Gastrocnemius medialis (tissue), 4 donors: ENCODE data around the gene LAMA3. TPM values are rescaled to one million over a fixed set of nuclear protein-coding genes. Genes with fewer than 3 reads are reported as not detected.

ENCODE experiments used
- ATAC-seq, 2 donors: fragments of 150-250 bp; one replicate each; pipeline ENCODE4 v1.9.1; 2016
- DNase-seq, 2 donors: peaks; one replicate each; pipeline ENCODE4 v3.0.0-alpha.2; 2019
- H3K27ac ChIP-seq, 4 donors: fragments of 200-600 bp; sonication (generic); 1 replicate in 1 of 4; 2 replicates in 3 of 4; pipeline ENCODE4 v1.5.1; 2016 to 2018; ENCODE audit warnings: mild to moderate bottlenecking in 2 of 4, moderate library complexity in 1 of 4
- H3K27me3 ChIP-seq, 3 donors: fragments of 200-600 bp; sonication (generic) in 2 of 3; 1 replicate in 1 of 3; 2 replicates in 2 of 3; pipeline versions ENCODE4 v1.5.1 to v1.6.0; 2016 to 2019; ENCODE audit warnings: mild to moderate bottlenecking in 1 of 3, moderate library complexity in 1 of 3
- H3K36me3 ChIP-seq, 2 donors: fragments of 200-600 bp; sonication (generic) in 1 of 2; one replicate each; pipeline ENCODE4 v1.5.1; 2017 to 2018
- H3K4me1 ChIP-seq, 2 donors: fragments of 200-600 bp; sonication (generic) in 1 of 2; one replicate each; pipeline ENCODE4 v1.5.1; 2016 to 2017; ENCODE audit warnings: mild to moderate bottlenecking in 2 of 2
- H3K4me3 ChIP-seq, 4 donors: fragments of 200-600 bp; sonication (generic) in 3 of 4; 1 replicate in 1 of 4; 2 replicates in 3 of 4; pipeline ENCODE4 v1.5.1; 2016 to 2019; ENCODE audit warnings: mild to moderate bottlenecking in 2 of 4
- H3K9me3 ChIP-seq, 3 donors: fragments of 200-600 bp; sonication (generic) in 2 of 3; 1 replicate in 1 of 3; 2 replicates in 2 of 3; pipeline ENCODE4 v1.5.1; 2016 to 2019
- POLR2A ChIP-seq, 2 donors: fragments of 450-650 bp; IDR thresholded peaks; one replicate each; pipeline ENCODE4 v1.6.1; 2017; ENCODE audit warnings: antibody characterized with exemption in 2 of 2, mild to moderate bottlenecking in 2 of 2, moderate library complexity in 2 of 2
- in situ Hi-C, 4 donors: fragments of 200-750 bp; cut with MboI; loops; one replicate each; pipeline versions ENCODE4 v1.15.0 to v1.8.0; 2017; ENCODE audit warnings: low sequenced_read_pairs in 4 of 4
- intact Hi-C: fragments of 100-400 bp; cut with DNase I; formaldehyde crosslinking; loops from one replicate; pipeline ENCODE4 v1.15.1; 2023; ENCODE audit warnings: low total_unique reads
- total RNA-seq, 4 donors: library from RNA; depleted of rRNA; stranded (reverse); fragments of >200 nt; gene quantifications; one replicate each; pipeline versions ENCODE4 v1.1.0 to v1.2.3, GENCODE V29; 2016
- TF ChIP-seq, protein P1 (sequence below), 5 experiments: fragments of 450-650 bp in 3 of 5; fragments of 200-600 bp in 2 of 5; sonication (generic) in 2 of 5; IDR thresholded peaks in 4 of 5; conservative IDR thresholded peaks in 1 of 5; 1 replicate in 4 of 5; 2 replicates in 1 of 5; pipeline ENCODE4 v1.5.1; 2016 to 2019; ENCODE audit warnings: antibody characterized with exemption in 5 of 5, mild to moderate bottlenecking in 3 of 5, moderate library complexity in 3 of 5

Gene LAMA3
- total RNA-seq, 4 donors from 2014 or later: 1.1 to 5.3 (median 2.1) TPM

- DNase-seq (no peak), ATAC-seq (no peak)
- Histone ChIP-seq H3K27ac (no peak overlapping the region), H3K36me3 (no peaks in the 10 kb centered on the region), H3K4me1 (no peaks in the 10 kb centered on the region), H3K4me3 (no peak overlapping the region), H3K27me3 (no peaks in the 10 kb centered on the region), H3K9me3 (no peaks in the 10 kb centered on the region)
- no peak for TF ChIP-seq POLR2A (IDR thresholded peaks at IDR 0.05)
- TF ChIP-seq, protein P1, sequence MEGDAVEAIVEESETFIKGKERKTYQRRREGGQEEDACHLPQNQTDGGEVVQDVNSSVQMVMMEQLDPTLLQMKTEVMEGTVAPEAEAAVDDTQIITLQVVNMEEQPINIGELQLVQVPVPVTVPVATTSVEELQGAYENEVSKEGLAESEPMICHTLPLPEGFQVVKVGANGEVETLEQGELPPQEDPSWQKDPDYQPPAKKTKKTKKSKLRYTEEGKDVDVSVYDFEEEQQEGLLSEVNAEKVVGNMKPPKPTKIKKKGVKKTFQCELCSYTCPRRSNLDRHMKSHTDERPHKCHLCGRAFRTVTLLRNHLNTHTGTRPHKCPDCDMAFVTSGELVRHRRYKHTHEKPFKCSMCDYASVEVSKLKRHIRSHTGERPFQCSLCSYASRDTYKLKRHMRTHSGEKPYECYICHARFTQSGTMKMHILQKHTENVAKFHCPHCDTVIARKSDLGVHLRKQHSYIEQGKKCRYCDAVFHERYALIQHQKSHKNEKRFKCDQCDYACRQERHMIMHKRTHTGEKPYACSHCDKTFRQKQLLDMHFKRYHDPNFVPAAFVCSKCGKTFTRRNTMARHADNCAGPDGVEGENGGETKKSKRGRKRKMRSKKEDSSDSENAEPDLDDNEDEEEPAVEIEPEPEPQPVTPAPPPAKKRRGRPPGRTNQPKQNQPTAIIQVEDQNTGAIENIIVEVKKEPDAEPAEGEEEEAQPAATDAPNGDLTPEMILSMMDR (IDR thresholded peaks at IDR 0.05 in 4 of 5, conservative IDR thresholded peaks at IDR 0.05 in 1 of 5): no peak
- in situ Hi-C loops: no loop called here
- intact Hi-C loops: no loop called here
Measured at GRCh38 chr18:23933407-23933806, 244.2 kb downstream of the LAMA3 start.

- no peaks in the 10 kb centered on the region for H3K4me1 ChIP-seq
- no peaks in the 10 kb centered on the region for H3K27me3 ChIP-seq
- ATAC-seq (no peak), DNase-seq (no peak)
- intact Hi-C loops (no loop called here), in situ Hi-C loops (no loop called here)
- no peak for TF ChIP-seq POLR2A (IDR thresholded peaks at IDR 0.05)
- TF ChIP-seq, protein P1 (IDR thresholded peaks at IDR 0.05 in 4 of 5, conservative IDR thresholded peaks at IDR 0.05 in 1 of 5): no peak
- H3K36me3 ChIP-seq: no peaks in the 10 kb centered on the region
- H3K4me3 ChIP-seq: no peak overlapping the region
- no peaks in the 10 kb centered on the region for H3K9me3 ChIP-seq
- no peak overlapping the region for H3K27ac ChIP-seq
Measured at GRCh38 chr18:23934252-23934651, 245.0 kb downstream of the LAMA3 start.

GRCh38 chr18:23934863-23935262 lies 245.6 kb downstream of the LAMA3 start:
- Histone ChIP-seq H3K9me3 (no peaks in the 10 kb centered on the region), H3K27ac (no peak overlapping the region), H3K27me3 (no peaks in the 10 kb centered on the region), H3K36me3 (no peaks in the 10 kb centered on the region), H3K4me1 (no peaks in the 10 kb centered on the region), H3K4me3 (no peak overlapping the region)
- ATAC-seq (no peak), DNase-seq (no peak)
- TF ChIP-seq, protein P1 (IDR thresholded peaks at IDR 0.05 in 4 of 5, conservative IDR thresholded peaks at IDR 0.05 in 1 of 5): no peak
- no peak for TF ChIP-seq POLR2A (IDR thresholded peaks at IDR 0.05)
- intact Hi-C loops: no loop called here
- in situ Hi-C loops: no loop called here

DNA sequence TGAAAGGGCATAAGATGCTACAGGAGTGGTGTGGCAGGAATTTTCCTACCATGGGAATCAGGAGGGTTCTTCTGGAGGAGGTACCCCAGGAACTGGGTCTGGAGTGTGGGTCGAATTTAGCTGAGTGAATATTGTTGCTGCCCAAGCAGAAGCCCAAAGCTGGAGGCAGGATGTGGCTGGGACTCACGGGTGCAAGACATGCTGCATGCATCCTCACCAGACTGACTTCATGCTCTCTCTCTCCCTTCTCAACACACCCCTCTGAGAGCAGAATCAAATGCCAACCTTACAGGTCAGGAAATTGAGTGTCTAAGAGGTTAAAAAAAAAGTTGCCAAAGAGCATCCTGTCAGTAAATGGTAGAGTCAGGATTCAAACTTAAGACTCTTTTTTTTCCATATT lies 246.6 kb downstream of the LAMA3 start:
- TF ChIP-seq, protein P1 (IDR thresholded peaks at IDR 0.05 in 4 of 5, conservative IDR thresholded peaks at IDR 0.05 in 1 of 5): no peak
- no peak for TF ChIP-seq POLR2A (IDR thresholded peaks at IDR 0.05)
- intact Hi-C loops: no loop called here
- DNase-seq (no peak), ATAC-seq (no peak)
- Histone ChIP-seq H3K9me3 (no peaks in the 10 kb centered on the region), H3K27ac (no peak overlapping the region), H3K36me3 (no peaks in the 10 kb centered on the region), H3K4me3 (no peak overlapping the region), H3K27me3 (no peaks in the 10 kb centered on the region), H3K4me1 (no peaks in the 10 kb centered on the region)
- in situ Hi-C loops: no loop called here

- TF ChIP-seq, protein P1 (IDR thresholded peaks at IDR 0.05 in 4 of 5, conservative IDR thresholded peaks at IDR 0.05 in 1 of 5): no peak
- TF ChIP-seq POLR2A (IDR thresholded peaks at IDR 0.05): no peak
- intact Hi-C loops (no loop called here), in situ Hi-C loops (no loop called here)
- no peaks in the 10 kb centered on the region for H3K36me3 ChIP-seq
- no peaks in the 10 kb centered on the region for H3K4me1 ChIP-seq
- H3K27ac ChIP-seq: no peak overlapping the region
- no peak for ATAC-seq
- H3K9me3 ChIP-seq: no peaks in the 10 kb centered on the region
- no peaks in the 10 kb centered on the region for H3K27me3 ChIP-seq
- H3K4me3 ChIP-seq: no peak overlapping the region
- DNase-seq: no peak
Measured at GRCh38 chr18:23936381-23936958, 247.2 kb downstream of the LAMA3 start.
